22Rv1 (cell line): ENCODE results near the gene GAS7.

Experiments used
- H3K27ac ChIP-seq: fragments of 450-650 bp; 2 replicates; pipeline ENCODE4 v1.5.1; 2017
- ZFX ChIP-seq: fragments of 450-650 bp; IDR thresholded peaks from 2 replicates; pipeline ENCODE4 v1.6.1; 2017; ENCODE audit warnings: antibody characterized with exemption, borderline replicate concordance
- TF ChIP-seq, protein P1 (sequence below): fragments of 450-650 bp; IDR thresholded peaks from 2 replicates; pipeline ENCODE4 v1.5.1; 2017; ENCODE audit warnings: mild to moderate bottlenecking

GAS7 gene

DNA sequence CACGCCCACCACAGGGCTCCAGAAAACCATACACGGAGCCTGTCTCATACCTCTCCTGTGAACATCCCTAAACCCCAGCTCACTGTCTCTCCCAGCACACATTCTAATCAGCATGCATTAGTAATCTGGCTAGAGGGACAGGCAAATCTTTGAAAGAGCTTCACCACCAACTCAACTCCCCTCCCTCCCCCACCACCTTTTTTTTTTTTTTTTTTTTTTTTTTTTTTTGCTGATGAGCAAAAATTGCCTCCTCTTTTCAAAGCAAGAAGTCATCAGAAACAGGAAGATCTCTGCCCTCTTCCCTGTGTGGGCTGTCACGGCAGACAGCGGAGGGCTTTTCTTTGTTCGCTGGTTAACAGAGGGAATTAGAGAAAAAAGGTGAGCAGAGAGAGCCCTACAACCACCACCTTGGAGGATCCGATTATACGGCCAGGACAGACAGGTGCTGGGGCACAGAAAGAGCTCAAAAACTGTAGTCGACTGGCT, 19.9 kb downstream of the GAS7 start:
- no peak for TF ChIP-seq ZFX
- TF ChIP-seq, protein P1, sequence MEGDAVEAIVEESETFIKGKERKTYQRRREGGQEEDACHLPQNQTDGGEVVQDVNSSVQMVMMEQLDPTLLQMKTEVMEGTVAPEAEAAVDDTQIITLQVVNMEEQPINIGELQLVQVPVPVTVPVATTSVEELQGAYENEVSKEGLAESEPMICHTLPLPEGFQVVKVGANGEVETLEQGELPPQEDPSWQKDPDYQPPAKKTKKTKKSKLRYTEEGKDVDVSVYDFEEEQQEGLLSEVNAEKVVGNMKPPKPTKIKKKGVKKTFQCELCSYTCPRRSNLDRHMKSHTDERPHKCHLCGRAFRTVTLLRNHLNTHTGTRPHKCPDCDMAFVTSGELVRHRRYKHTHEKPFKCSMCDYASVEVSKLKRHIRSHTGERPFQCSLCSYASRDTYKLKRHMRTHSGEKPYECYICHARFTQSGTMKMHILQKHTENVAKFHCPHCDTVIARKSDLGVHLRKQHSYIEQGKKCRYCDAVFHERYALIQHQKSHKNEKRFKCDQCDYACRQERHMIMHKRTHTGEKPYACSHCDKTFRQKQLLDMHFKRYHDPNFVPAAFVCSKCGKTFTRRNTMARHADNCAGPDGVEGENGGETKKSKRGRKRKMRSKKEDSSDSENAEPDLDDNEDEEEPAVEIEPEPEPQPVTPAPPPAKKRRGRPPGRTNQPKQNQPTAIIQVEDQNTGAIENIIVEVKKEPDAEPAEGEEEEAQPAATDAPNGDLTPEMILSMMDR = no peak
- no peak overlapping the region for H3K27ac ChIP-seq

DNA sequence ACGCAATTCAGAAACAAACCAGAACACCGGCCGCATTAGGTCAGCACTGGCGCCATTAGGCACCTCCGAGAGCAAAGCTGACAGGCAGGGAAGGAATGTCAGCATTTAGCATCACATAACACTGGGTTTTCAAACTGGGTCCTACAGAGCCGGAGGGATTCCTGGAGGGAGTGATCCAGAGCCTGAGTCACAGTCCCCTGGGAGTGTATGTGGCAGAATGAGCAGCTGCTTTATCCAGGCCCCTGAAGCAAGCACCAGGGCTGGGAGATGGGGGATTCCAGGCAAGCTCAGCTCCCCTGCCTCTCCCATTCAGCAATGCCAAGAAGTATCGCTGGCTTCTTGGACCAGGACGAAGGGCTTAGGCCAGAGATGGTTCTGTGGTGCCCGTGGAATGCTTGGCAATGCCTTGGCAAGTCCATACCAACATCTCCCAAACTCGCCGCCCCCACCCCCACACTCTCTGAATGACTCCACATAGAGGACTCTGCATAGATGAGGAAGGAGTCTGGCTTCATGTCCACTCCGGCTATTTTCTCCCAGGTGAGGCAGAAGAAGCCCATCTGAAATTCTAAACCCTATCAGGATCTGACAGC, 20.4 kb downstream of the GAS7 start:
- H3K27ac ChIP-seq = no peak overlapping the region

DNA sequence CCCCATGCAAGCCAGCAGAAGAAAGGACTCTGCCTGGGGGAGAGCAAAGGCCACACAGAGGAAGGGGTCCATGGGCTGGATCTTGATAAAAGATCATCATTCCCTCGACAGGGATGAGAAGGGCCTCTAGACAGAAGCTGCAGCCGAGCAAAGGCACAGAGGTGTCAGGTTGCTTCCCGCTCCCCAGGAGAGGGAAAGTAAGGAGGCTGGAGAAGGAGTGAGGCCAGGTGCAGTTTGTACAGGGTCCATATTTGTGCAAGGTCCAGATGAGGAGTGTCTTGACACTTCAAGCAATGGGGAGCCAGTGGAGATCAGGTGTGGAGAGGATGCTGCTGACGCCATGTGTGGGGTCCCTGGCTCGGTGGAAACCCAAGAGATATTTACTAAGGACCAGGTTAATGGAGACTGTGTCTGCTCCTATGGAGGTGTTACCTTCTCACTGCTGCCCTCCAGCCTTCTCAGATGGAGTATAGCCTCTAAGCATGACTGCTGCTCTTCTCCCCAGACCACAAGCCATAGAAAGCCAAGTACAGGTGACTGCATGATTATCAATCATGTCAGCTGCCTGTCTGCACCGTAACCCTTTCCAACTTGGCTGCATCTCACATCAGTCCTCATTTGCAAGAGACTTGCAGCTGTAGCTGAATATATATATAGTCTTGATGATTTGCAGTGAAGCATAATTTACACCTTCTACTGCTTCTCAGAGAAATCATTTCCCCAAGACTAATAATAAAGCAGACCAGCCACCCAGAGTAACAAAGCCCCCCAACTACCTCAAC, 21.1 kb downstream of the GAS7 start:
- TF ChIP-seq ZFX = no peak
- TF ChIP-seq, protein P1 = no peak
- no peak overlapping the region for H3K27ac ChIP-seq

More for the DNA sequence above, 20.4 kb downstream of the GAS7 start:
- TF ChIP-seq, protein P1 = no peak
- TF ChIP-seq ZFX = no peak

DNA sequence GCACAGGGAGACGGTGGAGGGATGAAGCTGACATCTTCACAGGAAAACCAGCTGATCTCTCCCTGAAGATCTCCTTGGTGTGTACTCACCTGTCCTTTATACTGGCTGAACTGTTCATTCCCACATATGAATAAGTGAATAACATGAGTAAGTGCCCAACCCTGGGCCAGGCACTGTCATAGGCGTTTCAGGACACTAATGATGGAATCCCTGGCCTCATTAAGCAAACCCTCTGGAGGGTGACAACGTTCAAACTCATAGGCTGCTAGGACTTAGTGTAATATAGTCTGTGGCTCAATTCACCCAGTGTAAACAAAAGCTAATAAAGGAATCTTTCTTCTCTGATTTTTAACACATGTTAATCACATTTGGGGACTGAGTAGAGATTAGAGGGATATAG, 24.5 kb downstream of the GAS7 start:
- TF ChIP-seq, protein P1 = no peak
- no peak for TF ChIP-seq ZFX
- H3K27ac ChIP-seq = no peak overlapping the region

DNA sequence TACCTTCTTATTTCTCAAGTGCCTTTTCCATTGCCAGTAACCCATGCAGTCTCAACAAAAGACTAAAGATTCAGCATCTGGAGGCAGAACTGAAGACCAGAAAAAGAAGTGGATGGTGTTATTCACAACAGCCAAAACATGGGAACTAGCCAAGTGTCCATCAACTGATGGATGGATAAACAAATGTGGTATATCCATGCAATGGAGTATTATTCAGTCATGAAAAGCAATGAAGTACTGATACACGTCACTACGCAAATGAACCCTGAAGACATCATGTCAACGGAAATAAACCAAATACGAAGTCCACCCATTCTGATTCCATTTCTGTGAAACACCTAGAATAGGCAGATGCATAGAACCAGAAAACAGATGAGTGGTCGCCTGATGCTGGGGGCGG, 25.6 kb downstream of the GAS7 start:
- TF ChIP-seq ZFX = no peak
- TF ChIP-seq, protein P1 = no peak
- H3K27ac ChIP-seq = no peak overlapping the region

DNA sequence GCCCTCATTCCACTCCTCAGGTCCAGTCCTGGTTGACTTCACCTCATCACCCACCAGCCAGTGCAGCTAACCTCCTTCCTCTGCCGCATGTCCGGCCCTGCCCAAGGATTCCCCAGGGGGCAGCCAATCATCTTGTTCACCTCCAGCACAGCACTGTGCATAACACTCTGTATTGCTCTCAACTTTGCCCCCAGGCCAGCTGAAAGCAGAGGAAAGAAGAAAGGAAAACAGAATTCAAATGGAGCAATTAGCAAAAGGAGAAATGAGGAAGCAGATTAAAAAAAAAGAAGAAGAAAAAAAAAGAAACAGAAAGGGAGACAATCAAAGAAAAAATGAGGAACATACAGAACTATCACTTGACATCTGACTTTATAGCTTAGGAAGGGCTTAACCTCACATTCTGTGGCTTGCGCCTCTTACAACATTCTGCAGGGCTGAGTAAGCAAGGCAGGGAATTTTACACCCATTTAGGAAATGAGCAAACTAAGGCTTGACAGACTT, 26.1 kb downstream of the GAS7 start:
- H3K27ac ChIP-seq = no peak overlapping the region
- TF ChIP-seq, protein P1 = no peak
- TF ChIP-seq ZFX = no peak

DNA sequence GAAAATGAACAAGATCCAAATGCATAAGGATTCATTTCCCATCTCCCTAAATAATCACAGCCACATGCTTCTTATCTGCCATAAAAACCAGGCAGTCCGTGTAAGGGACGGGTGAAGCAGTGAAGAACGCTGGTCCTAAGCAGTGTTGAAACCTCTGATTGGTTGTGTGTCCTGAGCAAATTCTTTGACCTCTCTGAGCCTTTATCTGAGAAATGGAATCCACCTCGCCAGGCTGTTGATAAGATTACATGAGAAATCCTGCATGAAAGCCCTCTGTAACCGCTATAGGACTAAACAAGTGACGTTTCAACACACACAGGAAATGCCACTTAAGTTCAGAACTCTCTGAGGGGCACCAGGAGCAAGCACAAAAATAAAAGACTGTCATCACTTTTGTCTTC, 26.8 kb downstream of the GAS7 start:
- no peak overlapping the region for H3K27ac ChIP-seq
- no peak for TF ChIP-seq ZFX
- TF ChIP-seq, protein P1 = no peak
